Measurements from ENCODE around the gene PLCL2. TPM values are rescaled to one million over a fixed set of nuclear protein-coding genes. Genes with fewer than 3 reads are reported as not detected.

Gene PLCL2
- total RNA-seq, 1 donor from 2014 or later: 27.0 TPM

DNA sequence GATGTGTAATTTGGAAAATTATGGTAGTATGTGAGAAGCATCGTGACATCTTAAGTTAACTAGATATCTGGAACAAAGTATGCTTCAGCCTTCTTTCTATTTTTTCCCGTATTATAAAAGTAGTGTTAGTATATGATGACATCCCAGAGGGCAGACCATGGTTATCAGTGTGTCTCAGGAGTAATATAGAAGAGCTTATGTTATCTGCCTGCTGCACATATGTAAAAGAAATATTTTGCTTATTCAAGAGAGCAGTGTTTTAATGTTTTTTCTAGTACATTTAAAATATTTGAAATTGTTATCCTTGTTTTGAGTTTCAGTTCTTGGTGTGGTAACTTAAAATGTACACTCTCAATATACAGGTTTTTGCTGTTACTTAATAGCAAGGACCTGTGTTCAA, 24.1 kb downstream of the PLCL2 start:
- intact Hi-C loops (cut with DNase I): no loop called here
- no peak for DNase-seq (ENCODE audit: low spot score)

DNA sequence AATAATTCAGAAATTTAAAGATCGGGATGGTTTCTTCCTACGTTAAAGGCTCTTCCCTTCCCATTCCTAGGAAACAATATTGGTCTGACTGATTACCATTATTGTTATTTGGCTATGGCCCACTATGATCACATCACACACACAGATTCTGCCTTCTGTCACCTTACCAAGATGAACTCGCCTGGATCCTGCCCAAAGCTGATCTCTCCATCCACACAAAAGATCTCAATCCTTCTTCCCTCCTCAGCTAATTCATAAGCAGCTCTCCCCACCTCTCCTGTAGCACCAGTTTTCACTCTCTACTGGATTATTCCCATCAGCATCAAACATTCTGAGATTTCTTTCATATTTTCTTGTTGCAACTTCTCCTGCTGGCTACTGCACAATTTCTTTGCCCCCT, 25.0 kb downstream of the PLCL2 start:
- no peak for DNase-seq (ENCODE audit: low spot score)
- intact Hi-C loops (cut with DNase I): no loop called here

DNA sequence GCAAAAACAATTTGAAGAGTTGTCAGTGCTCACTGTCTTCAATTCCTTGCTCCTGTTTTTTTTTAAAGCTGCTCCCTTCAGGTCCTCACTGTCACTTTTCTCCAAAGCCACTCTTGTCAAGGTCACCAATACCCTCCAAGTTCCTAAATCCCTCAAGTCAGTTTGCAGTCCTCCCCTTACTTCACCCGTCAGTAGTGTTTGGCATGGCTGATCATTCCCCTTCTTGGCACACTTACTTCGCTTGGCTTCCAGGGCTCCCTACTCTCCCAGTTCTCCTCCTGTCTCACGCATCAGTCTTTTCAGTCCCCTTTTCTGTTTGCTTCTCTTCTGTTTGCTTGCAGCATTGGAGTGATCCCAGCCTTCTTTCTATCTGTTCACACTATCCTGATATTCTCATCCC, 25.5 kb downstream of the PLCL2 start:
- intact Hi-C loops (cut with DNase I): no loop called here
- no peak for DNase-seq (ENCODE audit: low spot score)

DNA sequence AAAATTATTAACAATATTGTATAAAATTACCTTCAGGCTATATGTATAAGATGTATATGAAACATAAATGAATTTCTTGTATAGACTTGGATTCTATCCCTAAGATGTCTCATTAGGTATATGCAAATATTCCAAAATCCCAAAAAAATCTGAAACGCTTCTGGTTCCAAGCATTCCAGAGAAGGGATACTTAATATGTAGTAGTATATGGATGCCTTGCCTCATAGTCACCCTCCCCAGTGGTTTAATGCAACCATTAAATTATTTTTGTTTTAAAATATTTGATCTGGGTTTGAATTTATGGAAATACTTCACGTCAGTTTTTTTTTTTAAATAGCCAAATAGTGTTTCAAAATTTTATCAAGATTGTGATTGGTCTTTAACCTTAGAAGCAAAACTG, 27.2 kb downstream of the PLCL2 start:
- intact Hi-C loops (cut with DNase I): no loop called here
- DNase-seq (ENCODE audit: low spot score): no peak

DNA sequence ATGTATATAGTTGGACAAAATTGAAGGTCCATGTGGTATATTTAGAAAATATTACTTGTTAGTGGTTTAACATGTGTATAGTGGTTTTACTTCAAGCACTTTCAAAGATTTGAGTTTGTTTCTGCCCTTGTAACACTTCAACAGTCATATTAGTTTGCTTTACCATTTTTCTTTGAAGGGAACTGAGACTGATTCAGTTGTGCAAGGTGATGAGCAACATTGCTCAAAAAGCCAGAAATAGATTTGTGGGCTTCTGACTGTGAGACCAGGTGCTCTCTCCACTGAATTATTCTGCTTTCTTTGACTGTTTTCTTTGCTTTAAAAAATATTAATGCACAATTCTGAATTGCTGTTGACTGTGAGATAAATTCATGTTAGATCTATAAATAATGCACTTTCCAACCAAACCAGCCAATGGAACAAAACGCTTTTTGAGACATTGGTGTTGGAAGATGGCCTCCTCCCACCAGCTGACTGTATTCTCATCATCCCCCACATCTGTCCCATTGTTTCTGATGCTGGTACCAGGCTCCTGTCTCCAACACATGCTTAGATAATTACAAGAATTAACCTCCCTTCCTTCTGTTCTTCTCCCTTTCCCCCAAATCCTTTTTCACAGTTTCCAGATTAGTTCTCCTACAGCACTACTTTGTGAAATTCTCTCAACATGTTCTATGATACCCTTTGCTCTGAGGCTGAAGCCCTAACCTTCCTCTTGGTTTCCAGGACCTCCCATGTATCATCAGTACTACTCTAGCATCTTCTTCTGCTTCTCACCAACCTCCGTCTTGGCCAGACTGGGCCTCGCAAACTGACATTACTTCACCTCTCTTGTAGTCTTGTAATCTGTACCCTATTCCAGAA, 27.9 kb downstream of the PLCL2 start:
- intact Hi-C loops (cut with DNase I): no loop called here
- DNase-seq (ENCODE audit: low spot score): no peak

DNA sequence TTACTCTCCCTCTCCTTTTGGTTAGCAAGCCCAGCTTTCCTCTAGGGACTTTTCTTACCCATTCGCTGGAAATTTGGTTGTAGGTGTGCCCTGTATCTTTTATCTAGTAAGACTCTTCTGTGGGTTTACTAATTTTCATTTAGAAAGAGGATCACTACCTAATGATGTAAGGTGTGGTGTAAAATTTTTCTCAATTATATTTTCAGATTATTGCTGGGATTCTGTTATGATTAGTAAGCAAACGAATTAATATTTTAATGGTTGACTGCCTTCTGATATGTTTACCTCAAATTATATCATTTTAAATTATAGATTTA, 28.5 kb downstream of the PLCL2 start:
- intact Hi-C loops (cut with DNase I): no loop called here

DNA sequence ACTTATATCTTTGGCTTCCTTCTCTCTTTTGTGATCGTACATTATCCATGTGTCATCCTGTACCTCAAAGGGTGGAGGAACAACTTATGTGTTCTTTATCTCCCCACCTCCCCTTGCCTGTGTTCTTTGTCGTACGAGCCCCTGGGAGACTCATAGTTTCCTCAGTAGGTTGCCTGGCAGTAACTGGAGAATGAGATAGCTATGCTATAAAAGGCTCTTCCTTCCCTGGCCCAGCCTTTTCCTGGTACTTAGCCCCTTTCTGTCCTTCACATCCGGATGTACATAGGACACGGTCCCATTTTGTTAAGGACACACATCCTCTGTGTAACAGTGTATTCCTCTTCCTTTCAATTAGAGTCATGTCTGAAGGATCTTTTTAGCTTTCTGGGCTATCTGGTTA, 32.1 kb downstream of the PLCL2 start:
- no peak for DNase-seq (ENCODE audit: low spot score)
- intact Hi-C loops (cut with DNase I): no loop called here

More for the DNA sequence above, 28.5 kb downstream of the PLCL2 start:
- DNase-seq (ENCODE audit: low spot score): no peak

DNA sequence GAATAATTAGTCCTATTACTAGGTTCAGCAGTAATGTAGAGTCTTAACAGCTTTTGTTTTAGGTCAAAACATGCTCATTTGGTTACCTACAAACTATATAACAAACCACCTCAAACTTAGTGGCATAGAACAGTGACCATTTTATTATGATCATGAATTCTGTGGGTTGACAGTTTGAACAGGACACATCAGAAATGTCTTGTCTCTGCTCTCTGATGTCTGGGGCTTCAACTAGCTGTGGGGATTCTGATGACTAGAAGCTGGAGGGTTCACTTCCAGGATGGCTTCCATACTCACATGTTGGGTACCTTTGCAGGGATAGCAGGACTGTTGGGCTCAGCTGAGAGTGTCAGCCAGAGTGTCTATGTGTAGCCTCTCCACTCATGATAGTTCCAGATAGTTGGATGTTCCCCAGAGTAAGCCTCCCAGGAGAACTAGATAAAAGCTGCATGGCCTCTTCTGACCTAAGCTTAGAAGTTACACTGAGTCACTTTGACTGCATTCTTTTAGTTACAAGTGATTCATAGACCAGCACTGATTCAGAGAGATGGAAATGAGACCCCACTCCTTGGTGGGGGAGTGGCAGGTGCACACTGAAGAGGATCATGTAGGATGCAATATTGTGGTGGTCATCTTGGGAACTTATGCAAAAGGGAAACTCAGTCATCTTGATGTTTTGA, 32.6 kb downstream of the PLCL2 start:
- no peak for DNase-seq (ENCODE audit: low spot score)
- intact Hi-C loops (cut with DNase I): no loop called here

DNA sequence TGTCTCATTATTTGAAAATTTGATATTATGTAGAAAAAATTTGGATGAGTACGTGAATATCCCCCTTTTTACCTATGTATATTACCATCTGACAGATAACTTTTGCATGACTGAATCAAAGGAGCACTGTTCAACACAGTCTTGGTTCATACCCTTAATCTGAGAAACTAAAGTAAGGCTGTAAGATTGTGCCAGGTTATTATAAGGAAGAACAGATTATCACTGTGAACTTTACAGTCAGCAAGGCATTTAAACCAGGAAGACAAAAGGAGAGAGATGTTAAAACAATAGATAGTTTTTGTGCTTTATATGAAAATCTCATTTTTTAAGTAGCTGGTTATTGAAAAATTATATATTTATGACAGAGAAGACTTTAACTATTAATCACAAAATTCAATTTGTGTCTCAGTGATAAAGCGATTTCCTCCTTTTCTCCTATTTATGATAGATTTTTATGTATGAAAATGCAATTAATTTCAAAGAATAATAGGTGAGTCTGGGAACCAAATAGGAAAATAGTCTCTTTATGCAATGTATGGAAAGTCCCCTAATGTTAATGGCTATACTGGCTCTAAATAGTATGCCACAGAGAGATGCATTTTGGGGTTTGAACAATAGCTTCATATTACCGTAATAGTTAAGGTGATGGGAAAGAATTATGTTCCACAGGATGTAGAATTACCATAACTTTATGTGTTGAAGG, 33.4 kb downstream of the PLCL2 start:
- DNase-seq (ENCODE audit: low spot score): no peak
- intact Hi-C loops (cut with DNase I): no loop called here

DNA sequence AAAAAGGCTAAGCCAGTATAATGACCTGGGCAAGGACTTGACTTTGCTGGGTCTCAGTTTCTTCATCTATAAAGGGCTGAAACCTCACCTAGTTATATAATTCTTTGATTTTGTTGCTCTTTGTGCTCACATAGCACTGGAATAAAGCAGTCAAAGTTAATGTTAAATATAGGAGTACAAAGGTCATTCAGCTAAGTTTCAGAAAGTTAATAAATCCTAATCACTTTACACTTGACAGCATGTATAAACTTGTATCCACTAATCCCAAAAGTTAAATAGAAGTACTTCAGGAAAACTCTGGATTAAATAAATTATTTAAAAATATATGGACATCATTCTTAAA, 33.9 kb downstream of the PLCL2 start:
- intact Hi-C loops (cut with DNase I): no loop called here
- no peak for DNase-seq (ENCODE audit: low spot score)

DNA sequence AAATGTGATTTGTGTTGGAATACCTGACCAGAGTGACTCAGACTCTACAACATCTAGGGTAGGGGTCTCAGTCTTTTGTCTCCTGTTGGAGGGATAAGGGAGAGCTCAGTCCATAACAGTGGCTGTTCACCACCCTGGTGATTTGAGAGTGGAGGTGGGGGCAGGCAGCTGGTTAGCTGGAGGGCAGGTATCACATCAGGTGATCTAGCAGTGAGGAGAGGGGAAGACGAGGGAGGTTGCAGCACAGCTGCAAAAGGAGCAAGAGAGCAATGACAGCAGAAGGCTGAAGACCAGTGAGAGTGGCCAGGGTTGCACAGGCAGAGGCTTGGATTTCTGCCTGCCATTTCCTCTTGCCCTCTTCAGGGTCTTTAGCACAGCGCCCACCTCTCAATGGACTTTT, 38.4 kb downstream of the PLCL2 start:
- DNase-seq (ENCODE audit: low spot score): no peak
- intact Hi-C loops (cut with DNase I): no loop called here

DNA sequence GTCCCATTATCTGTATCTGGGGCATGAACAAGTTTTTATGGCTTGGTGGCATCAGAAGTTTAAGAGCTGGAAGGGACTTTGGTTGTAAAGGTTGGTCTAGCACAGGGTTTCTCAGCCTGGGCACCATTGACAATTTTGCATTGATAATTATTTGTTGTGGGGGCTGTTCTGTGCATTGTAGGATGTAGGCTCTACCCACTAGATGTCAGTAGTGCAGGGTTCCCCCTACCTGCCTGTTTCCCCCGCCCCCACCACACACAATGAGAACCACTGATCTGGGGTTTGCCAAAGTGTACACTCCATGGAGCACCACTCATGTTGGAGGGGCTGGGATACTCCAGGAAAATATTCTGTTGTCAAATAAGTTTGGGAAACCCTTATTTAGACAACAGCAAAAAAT, 42.7 kb downstream of the PLCL2 start:
- DNase-seq (ENCODE audit: low spot score): no peak
- intact Hi-C loops (cut with DNase I): no loop called here

DNA sequence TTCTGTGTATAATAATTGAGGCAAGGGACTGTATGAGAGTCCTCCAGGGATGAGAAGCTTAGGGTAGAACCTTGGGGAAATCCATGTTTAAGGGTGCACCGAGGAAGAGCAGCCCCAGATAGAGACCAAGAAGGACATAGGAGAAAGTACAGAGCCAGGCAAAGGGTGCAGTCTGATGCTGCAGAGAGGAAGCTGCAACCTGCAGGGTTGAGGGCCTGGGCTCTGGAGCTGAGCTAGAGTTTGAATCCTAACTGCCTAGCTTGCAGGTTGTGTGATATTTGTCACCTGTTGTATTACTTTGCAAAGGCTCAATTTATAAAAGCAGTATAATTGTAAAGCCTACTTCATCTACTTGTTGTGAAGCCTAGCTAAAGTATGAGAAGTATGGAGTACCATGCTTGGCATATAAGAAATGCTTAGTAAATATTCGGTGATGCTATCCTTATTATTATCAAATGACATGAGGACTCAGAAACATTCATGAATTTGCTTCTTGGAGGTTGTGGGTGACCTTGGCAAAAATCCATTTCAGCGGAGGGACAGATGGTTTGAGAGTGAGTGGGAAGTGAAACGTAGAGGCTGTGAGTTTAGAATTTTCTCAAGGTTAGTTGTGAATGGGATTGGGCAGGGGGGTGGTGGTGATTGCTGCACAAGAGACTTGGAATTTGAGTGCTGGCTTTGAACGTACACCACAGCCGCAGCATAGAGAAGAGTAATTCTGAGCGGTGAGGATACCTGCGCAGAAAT, 43.8 kb downstream of the PLCL2 start:
- intact Hi-C loops (cut with DNase I): no loop called here
- DNase-seq (ENCODE audit: low spot score): no peak

DNA sequence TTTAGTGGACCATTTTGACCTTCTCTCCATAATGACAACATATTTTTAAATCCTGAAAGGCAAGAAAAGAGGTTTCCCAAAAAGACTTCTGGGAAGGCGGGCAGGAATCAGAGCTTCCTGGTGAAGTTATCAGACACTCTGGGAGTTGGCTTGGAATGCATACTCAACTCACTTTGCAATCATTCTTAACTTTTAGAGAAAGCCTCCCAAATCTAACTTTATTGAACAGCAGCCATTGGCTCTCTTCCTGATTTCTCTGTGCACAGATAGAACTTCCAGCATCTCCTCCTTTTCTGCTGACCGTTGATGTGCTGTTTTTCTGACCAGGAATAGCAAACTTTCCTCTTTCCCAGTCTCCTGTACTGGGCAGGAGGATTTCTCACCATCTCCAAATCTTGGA, 44.6 kb downstream of the PLCL2 start:
- intact Hi-C loops (cut with DNase I): no loop called here
- no peak for DNase-seq (ENCODE audit: low spot score)

DNA sequence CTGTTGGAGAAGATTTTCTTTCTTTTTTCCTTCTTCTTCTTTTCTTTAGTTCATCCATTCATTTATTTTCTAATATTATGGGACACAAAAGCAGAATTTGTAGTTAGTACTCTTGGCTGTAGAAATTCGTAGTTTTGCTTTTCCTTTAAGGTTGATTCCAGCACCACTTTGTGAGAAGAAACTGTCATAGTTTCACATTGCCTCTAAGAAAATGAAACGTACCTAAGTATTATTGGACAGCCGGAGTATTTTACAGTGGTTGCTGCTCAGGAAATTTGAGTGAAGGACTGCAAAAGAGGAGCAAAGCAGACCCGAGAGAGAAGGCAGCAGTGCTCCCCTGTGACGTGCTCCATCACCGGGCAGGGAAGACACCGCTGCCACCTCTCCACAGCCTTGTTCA, 48.1 kb downstream of the PLCL2 start:
- intact Hi-C loops (cut with DNase I): no loop called here
- DNase-seq (ENCODE audit: low spot score): no peak

DNA sequence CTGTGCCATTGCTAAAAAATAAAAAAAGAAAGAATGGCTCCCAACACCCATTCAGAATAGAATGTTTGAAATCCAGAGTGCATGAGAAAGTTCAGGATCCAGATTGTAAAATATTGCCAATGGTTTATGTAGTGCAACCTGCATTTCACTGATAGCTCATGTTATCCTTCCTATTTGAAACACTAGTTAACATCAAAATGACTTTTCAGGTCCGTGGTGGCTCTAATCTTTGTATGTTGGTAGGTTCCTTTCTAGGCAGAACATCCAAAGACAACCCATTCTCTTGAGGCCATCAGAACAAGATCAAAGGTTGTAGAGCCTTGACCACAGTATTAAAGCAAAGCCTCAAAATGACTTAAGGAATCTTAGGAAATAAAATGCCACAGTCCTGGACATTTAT, 51.0 kb downstream of the PLCL2 start:
- intact Hi-C loops (cut with DNase I): no loop called here
- no peak for DNase-seq (ENCODE audit: low spot score)

DNA sequence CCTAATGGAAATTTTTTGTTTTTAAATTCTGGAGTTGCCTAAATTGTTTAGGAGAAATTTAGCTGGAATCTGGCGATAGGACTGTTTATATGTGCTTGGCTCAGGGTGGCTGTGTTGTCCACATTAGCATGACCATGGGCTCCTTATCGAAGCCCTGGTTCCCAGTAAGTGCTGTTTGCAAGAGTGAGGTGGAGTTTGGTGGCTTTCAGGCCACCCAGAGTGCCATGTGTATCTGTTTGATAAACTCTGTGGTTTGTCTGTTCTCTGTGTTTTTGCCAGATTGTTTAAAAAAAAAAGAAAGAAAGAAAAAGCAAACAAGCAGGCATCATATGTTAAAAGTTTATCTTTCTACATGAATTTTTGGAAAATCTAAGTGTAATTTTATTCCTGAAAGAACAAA, 51.5 kb downstream of the PLCL2 start:
- DNase-seq (ENCODE audit: low spot score): no peak
- intact Hi-C loops (cut with DNase I): no loop called here

DNA sequence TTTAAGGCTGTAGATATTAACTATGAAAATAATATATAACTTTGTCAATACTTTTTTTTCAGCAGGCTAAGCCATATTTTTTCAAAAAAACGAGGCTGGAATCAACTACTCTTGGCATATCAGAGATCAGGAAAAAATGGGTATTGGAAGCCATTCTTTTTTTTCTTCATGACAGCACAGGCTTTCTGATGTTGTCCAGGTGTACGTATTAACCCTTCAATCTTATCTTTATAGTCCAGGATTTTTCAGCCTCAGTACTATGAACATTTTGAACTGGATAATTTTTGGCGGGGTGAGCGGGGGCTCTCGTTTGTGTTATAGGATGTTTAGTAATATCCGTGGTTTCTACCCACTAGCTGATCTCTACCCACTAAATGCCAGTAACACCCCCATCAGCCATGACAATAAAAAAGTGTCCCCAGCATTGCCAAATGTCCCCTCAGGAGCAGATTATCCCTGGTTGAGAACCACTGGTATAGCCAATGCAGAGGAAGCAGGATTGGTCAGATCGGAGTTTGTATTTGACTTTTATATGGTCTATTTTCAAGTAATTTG, 52.0 kb downstream of the PLCL2 start:
- no peak for DNase-seq (ENCODE audit: low spot score)
- intact Hi-C loops (cut with DNase I): no loop called here

DNA sequence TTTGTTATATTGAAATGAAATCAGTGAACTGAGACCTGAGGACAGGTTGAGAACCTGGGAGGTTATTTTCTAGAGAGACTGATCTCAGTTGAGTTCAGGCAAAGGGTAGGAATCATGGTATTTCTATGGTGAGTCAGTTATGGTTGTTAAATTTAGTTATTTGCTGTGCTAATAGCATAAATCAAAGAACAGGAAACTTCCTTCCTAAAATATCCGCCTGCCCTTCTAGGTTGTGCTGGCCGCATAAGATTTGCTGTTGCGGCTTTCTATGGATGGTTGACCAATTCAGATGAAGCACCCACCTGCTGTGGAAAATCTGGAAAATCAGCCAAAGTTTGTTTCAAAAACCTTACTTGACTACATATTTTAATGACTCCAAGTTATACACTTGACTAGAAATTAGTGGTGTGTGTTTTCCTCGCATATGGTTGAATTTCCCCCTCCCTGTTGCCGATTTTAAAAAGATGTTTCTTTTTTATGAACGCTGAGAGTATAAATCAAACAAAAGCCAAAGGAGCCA, 52.6 kb downstream of the PLCL2 start:
- no peak for DNase-seq (ENCODE audit: low spot score)

More for the DNA sequence above, 52.6 kb downstream of the PLCL2 start:
- intact Hi-C loops (cut with DNase I): no loop called here

All from cardiac septum (tissue), 1 donor.